ENCODE measurements around the gene NPAT. TPM values are rescaled to one million over a fixed set of nuclear protein-coding genes. Genes with fewer than 3 reads are reported as not detected.

NPAT gene
- total and polyA plus RNA-seq, 9 of the 15 experiments (the other 6 are each of a cell fraction or from before 2014, with no cell fraction given) = 8.8 to 30.0 (median 22.1) TPM

GRCh38 chr11:108121274-108122155 lies 100.9 kb downstream of the NPAT start, which contains the start of gene ACAT1 (continued):
- TF ChIP-seq POLR2B (IDR thresholded peaks at IDR 0.05; ENCODE audit: low read depth, partially characterized antibody) (peak; percentile 81), HNRNPK (IDR thresholded peaks at IDR 0.05; ENCODE audit: low read depth, low read length, poor library complexity, severe bottlenecking) (no peak), ESRRA (IDR thresholded peaks at IDR 0.05; ENCODE audit: borderline replicate concordance, low read depth) (peak; percentile 91), ETS1 (conservative IDR thresholded peaks at IDR 0.05; ENCODE audit: control insufficient read depth, low read depth, low read length) (0 out of 2 replicates have a peak, but pooled peaks have one; percentile 37), KDM2B (CRISPR knock-in tag; IDR thresholded peaks at IDR 0.05) (0 out of 2 replicates have a peak, but pooled peaks have one; percentile 17), E2F1 (CRISPR knock-in tag; IDR thresholded peaks at IDR 0.05) (no peak), KAT2B (IDR thresholded peaks at IDR 0.05; ENCODE audit: low read depth, low read length) (no peak), ZNF592 (IDR thresholded peaks at IDR 0.05) (peak; percentile 62; the same call in 1 of the 2 replicates), TFAM (CRISPR knock-in tag; conservative IDR thresholded peaks at IDR 0.05) (no peak), CGGBP1 (CRISPR knock-in tag; IDR thresholded peaks at IDR 0.05) (no peak), PHF8 (IDR thresholded peaks at IDR 0.05; ENCODE audit: borderline replicate concordance, low read length) (peak; percentile 97), XRCC5 (IDR thresholded peaks at IDR 0.05; ENCODE audit: low read depth, low read length) (peak; percentile 63; the same call in 1 of the 2 replicates), STAG1 (CRISPR knock-in tag; IDR thresholded peaks at IDR 0.05; ENCODE audit: borderline replicate concordance) (no peak), KLF6 (CRISPR knock-in tag; IDR thresholded peaks at IDR 0.05; ENCODE audit: borderline replicate concordance) (no peak), GTF2E2 (tag; IDR thresholded peaks at IDR 0.05) (no peak), HMG20B (CRISPR knock-in tag; IDR thresholded peaks at IDR 0.05) (no peak; the same call in 1 of the 2 replicates), E2F4 (CRISPR knock-in tag; IDR thresholded peaks at IDR 0.05; ENCODE audit: low read depth) (no peak), NFIC (IDR thresholded peaks at IDR 0.05) (peak; percentile 99)

All from K562 (cell line).